ENCODE results near the gene BANF2. TPM values are rescaled to one million over a fixed set of nuclear protein-coding genes. Genes with fewer than 3 reads are reported as not detected.
A peak's percentile ranks its signal among the peaks of the same experiment; 100 is the strongest.

Gene BANF2
- total and polyA plus RNA-seq, 2 of the 13 experiments (the other 11 are each of a cell fraction or from before 2014, with no cell fraction given), result 0.35 TPM; not detected in 1

DNA sequence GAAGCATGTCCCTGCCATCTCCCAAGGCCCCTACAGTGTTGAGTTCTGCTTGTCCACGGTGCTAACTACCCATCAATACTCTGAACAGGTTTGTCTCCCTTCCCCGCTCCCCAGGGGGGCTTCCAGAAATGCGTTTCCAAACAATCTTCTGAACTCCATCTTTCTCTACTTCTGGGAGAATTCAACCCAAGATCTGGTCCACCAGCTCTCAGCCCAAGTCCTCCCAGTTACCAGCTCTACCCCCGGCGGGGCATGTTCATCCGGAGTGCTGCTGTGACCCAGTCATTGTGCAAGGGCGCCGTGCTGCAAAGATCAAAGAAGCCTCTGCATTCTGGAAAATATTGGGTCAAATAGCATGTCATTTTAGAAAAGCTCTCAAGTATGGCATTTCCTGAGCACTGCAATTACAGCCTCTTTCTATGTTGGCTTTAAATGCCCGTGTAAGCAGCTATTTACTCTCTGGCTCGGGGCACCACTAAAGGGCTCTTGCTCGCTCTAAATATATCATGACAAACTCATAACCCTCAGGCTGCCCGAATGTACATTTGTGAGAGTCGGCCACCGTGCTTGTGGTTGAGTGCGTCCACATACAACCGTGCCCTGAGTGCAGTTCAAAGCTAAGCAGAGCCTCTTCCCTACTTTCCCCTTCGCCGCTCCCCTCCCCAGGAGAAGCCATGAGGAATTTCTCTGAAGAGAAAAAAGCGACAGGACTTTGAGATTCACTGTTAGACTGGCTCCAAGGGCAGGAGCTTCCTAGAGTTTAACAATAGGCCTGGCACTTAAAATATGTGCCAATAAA lies 71.6 kb downstream of the BANF2 start (continued):
- peak; percentile 70; the same call in 1 of the 2 replicates for TF ChIP-seq ZBTB7B (CRISPR knock-in tag; IDR thresholded peaks at IDR 0.05)
- TF ChIP-seq ZNF101 (CRISPR knock-in tag; IDR thresholded peaks at IDR 0.05; ENCODE audit: borderline replicate concordance, low read depth), result no peak; the same call in 1 of the 2 replicates
- peak; percentile 72 for TF ChIP-seq ZNF644 (CRISPR knock-in tag; IDR thresholded peaks at IDR 0.05; ENCODE audit: low read depth)
- TF ChIP-seq NFKBIZ (CRISPR knock-in tag; IDR thresholded peaks at IDR 0.05), result peak; percentile 37; the same call in 1 of the 2 replicates
- TF ChIP-seq, protein P1, sequence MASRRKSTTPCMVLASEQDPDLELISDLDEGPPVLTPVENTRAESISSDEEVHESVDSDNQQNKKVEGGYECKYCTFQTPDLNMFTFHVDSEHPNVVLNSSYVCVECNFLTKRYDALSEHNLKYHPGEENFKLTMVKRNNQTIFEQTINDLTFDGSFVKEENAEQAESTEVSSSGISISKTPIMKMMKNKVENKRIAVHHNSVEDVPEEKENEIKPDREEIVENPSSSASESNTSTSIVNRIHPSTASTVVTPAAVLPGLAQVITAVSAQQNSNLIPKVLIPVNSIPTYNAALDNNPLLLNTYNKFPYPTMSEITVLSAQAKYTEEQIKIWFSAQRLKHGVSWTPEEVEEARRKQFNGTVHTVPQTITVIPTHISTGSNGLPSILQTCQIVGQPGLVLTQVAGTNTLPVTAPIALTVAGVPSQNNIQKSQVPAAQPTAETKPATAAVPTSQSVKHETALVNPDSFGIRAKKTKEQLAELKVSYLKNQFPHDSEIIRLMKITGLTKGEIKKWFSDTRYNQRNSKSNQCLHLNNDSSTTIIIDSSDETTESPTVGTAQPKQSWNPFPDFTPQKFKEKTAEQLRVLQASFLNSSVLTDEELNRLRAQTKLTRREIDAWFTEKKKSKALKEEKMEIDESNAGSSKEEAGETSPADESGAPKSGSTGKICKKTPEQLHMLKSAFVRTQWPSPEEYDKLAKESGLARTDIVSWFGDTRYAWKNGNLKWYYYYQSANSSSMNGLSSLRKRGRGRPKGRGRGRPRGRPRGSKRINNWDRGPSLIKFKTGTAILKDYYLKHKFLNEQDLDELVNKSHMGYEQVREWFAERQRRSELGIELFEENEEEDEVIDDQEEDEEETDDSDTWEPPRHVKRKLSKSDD (CRISPR knock-in tag; IDR thresholded peaks at IDR 0.05; ENCODE audit: low read depth), result peak; percentile 60; the same call in 1 of the 2 replicates
- TF ChIP-seq ZNF350 (CRISPR knock-in tag; IDR thresholded peaks at IDR 0.05; ENCODE audit: borderline replicate concordance, low read depth), result peak; percentile 13; the same call in 1 of the 2 replicates
- peak; percentile 37 for TF ChIP-seq SRSF1 (optimal IDR thresholded peaks at IDR 0.05; ENCODE audit: low read depth, low read length)
- peak; percentile 71; the same call in 1 of the 2 replicates for TF ChIP-seq ZFP91 (CRISPR knock-in tag; IDR thresholded peaks at IDR 0.05; ENCODE audit: borderline replicate concordance)
- peak; percentile 41 for TF ChIP-seq KDM6A (CRISPR knock-in tag; IDR thresholded peaks at IDR 0.05; ENCODE audit: low read depth)
- TF ChIP-seq, protein P2, sequence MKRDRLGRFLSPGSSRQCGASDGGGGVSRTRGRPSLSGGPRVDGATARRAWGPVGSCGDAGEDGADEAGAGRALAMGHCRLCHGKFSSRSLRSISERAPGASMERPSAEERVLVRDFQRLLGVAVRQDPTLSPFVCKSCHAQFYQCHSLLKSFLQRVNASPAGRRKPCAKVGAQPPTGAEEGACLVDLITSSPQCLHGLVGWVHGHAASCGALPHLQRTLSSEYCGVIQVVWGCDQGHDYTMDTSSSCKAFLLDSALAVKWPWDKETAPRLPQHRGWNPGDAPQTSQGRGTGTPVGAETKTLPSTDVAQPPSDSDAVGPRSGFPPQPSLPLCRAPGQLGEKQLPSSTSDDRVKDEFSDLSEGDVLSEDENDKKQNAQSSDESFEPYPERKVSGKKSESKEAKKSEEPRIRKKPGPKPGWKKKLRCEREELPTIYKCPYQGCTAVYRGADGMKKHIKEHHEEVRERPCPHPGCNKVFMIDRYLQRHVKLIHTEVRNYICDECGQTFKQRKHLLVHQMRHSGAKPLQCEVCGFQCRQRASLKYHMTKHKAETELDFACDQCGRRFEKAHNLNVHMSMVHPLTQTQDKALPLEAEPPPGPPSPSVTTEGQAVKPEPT (CRISPR knock-in tag; IDR thresholded peaks at IDR 0.05; ENCODE audit: low read depth), result peak; percentile 62
- TF ChIP-seq ZNF337 (CRISPR knock-in tag; IDR thresholded peaks at IDR 0.05; ENCODE audit: borderline replicate concordance, low read depth), result peak; percentile 31; the same call in 1 of the 2 replicates
- TF ChIP-seq ZNF557 (CRISPR knock-in tag; IDR thresholded peaks at IDR 0.05), result 0 out of 2 replicates have a peak, but pooled peaks have one; percentile 28
- TF ChIP-seq ZKSCAN8 (CRISPR knock-in tag; IDR thresholded peaks at IDR 0.05; ENCODE audit: borderline replicate concordance), result peak; percentile 82
- TF ChIP-seq KDM2A (CRISPR knock-in tag; IDR thresholded peaks at IDR 0.05; ENCODE audit: borderline replicate concordance, low read depth), result peak; percentile 84
- no peak for TF ChIP-seq ATF7 (IDR thresholded peaks at IDR 0.05)
- peak; percentile 63; the same call in 1 of the 2 replicates for TF ChIP-seq ATF7 (CRISPR knock-in tag; IDR thresholded peaks at IDR 0.05)
- TF ChIP-seq FOSL2 (CRISPR knock-in tag; IDR thresholded peaks at IDR 0.05), result peak; percentile 76; the same call in 1 of the 2 replicates
- 0 out of 2 replicates have a peak, but pooled peaks have one; percentile 31 for TF ChIP-seq RNF219 (CRISPR knock-in tag; IDR thresholded peaks at IDR 0.05)

Data from HepG2 (cell line).